NCI-H1105 treated with DMSO at 0.1 percent for 48 hours (cell line): ENCODE results near the gene DUSP22.

Experiments
- DNase-seq: peaks from one replicate; lab custom pipeline; 2025; lab: John Stamatoyannopoulos, UW

DUSP22 gene

GRCh38 chr6:380234-381218, 88.2 kb downstream of the DUSP22 start:
- no peak for DNase-seq

DNA sequence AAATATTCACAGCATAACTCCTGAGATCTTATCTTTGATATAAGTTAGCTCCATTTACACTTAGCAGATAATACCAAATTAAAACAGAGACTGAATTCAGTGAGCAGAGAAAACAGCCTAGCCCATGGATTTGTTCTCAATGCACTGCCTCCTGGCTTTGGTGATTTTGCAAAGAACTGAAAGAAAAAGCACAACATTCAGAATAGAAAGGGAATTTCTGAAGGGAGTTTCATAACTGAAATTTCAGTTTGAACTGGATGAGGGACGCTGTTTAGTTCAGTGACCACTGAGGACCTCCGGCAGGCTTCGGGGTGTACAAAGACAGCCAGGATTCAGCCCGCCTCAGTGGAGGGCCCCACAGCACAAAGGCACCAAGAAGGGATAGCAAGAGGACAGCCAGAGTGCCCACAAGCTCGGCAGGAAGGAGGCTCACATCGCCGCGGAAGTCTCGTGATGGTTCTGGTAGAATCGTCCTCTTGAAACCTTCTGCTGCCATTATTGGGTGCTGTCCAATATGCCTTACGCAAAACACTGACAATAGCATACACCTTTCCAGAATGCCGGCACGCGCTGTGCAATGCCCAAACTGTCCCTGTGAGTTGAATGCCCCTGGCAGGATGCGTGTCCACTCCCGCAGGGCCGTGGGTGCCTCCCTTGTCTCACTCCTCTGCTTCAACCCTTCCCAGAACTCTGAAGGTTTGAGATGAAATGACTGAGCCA, 89.6 kb downstream of the DUSP22 start:
- no peak for DNase-seq

- no peak for DNase-seq
Measured at GRCh38 chr6:382883-383810, 90.9 kb downstream of the DUSP22 start.

- no peak for DNase-seq
Measured at GRCh38 chr6:383856-384255, 91.6 kb downstream of the DUSP22 start.

GRCh38 chr6:384898-385297, 92.6 kb downstream of the DUSP22 start:
- DNase-seq: no peak

- DNase-seq: no peak
Measured at GRCh38 chr6:385614-386013, 93.3 kb downstream of the DUSP22 start.

DNA sequence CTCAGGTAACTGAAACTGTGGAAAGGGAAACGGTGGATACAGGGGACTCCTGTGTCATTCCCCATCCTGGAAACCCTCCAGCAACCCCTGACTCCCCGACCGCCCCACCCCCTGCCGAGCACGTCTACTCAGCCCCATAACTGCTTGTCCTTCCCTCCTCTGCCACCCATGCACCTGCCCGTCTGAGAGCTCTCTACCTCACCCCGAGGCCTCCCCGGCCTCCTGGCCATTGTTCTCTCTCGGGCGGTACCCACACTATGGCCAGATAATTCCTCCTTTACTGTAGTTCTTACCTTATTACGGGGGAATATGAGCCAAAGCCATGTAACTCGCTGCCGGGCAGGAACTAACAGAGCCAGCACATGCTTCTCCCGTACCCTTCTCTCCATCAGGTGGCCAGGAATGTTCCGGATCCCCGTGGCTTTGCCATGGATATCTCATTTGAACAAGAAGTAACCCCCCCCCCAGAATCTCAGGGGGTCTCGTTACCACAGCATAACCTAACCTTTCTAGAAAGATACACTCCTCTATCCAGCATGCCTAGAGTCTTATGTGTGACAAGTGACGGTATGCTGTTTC, 94.5 kb downstream of the DUSP22 start:
- DNase-seq: no peak

DNA sequence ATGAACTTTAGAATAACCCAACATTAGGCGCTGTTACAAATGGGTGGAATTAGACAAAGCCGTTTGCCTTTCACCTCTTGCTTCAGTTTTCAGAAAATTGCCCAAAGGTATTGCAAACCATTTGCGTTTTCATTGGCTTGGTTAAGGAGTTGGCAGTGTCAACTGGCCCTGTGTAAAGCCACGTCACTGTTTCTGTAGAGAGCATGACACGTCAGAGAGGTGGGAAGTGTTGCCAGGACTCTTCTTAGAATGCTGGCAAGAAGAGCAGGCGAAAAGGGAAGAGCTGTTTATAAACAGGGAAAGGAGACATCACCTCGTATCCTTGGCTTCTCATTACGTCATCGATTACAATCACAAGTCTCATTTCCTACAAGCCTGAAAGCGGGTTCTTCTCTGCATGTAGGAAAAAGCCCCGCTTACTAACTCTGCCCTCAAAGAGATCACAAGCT, 95.0 kb downstream of the DUSP22 start:
- DNase-seq: no peak

- DNase-seq: no peak
Measured at GRCh38 chr6:388202-388903, 96.1 kb downstream of the DUSP22 start.

- DNase-seq: no peak
Measured at GRCh38 chr6:389143-389542, 96.9 kb downstream of the DUSP22 start.

GRCh38 chr6:389622-390021, 97.3 kb downstream of the DUSP22 start:
- DNase-seq: no peak

GRCh38 chr6:390914-391558, 98.7 kb downstream of the DUSP22 start:
- no peak for DNase-seq

- no peak for DNase-seq
Measured at GRCh38 chr6:391559-392440, 99.5 kb downstream of the DUSP22 start, which contains the start of gene IRF4. Gene IRF4 (plus strand): TSS chr6:391752. CDS start chr6:393153, 1,401 bp downstream.

DNA sequence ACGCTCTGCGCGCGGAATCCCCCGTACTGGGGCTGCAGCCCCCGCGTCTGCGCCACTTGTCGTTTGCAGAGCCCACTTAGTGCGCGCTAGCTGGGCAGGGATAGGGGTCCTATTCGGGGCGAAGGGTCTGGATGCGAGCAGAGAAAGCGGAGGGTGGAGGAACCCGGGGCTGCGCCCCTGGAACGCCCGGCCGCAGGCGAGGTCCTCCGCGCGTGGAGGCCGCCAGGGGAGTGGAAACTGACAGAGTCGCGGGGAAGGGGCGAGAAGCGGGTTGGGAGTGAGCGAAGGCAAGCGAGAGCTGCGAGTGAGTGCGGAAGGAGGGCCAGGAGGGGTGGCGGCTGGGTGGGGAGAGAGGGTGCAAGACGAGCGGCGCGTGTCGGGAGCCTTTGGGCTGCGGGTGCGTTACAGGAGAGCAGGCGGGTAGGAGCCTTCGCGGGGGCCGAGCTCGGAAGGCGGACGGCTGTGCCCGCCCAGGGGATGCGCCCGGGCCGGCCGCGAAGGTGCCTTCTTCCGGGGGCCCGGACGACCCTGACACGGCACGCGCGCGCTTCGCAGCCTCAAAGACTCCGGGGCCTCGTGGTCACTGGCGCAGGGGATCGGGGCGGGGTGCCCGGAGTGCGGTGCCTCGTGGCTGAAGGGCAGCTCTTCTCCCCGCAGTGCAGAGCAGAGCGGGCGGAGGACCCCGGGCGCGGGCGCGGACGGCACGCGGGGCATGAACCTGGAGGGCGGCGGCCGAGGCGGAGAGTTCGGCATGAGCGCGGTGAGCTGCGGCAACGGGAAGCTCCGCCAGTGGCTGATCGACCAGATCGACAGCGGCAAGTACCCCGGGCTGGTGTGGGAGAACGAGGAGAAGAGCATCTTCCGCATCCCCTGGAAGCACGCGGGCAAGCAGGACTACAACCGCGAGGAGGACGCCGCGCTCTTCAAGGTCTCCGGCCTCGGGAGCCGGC, 100.4 kb downstream of the DUSP22 start:
- peak; percentile 43 for DNase-seq

GRCh38 chr6:393391-394221, 101.3 kb downstream of the DUSP22 start:
- DNase-seq: no peak

- DNase-seq: no peak
Measured at GRCh38 chr6:394641-395289, 102.5 kb downstream of the DUSP22 start.
